Vagina (tissue), 2 donors: ENCODE results near the gene ADRM1. TPM values are rescaled to one million over a fixed set of nuclear protein-coding genes. Genes with fewer than 3 reads are reported as not detected.

Source experiments
- DNase-seq, 2 donors: peaks; one replicate each; pipeline ENCODE4 v3.0.0-alpha.2; 2017; ENCODE audit errors: extremely low spot score in 2 of 2
- H3K27ac ChIP-seq: fragments of 200-600 bp; sonication (generic); one replicate; pipeline ENCODE4 v1.5.1; 2019
- H3K27me3 ChIP-seq: fragments of 200-600 bp; sonication (generic); one replicate; pipeline ENCODE4 v1.5.1; 2019
- H3K36me3 ChIP-seq, 2 donors: fragments of 200-600 bp; sonication (generic); one replicate each; pipeline ENCODE4 v1.5.1; 2017 to 2019
- H3K4me1 ChIP-seq: fragments of 200-600 bp; sonication (generic); one replicate; pipeline ENCODE4 v1.5.1; 2019
- H3K4me3 ChIP-seq, 2 donors: fragments of 200-600 bp; sonication (generic); 1 replicate in 1 of 2; 2 replicates in 1 of 2; pipeline ENCODE4 v1.5.1; 2016 to 2019
- H3K9me3 ChIP-seq: fragments of 200-600 bp; sonication (generic); one replicate; pipeline ENCODE4 v1.5.1; 2019
- POLR2A ChIP-seq, 2 donors: fragments of 450-650 bp; IDR thresholded peaks; one replicate each; pipeline ENCODE4 v1.6.1; 2017; ENCODE audit warnings: antibody characterized with exemption in 2 of 2, mild to moderate bottlenecking in 2 of 2, moderate library complexity in 2 of 2
- POLR2AphosphoS5 ChIP-seq, 2 donors: sonication (generic); formaldehyde crosslinking; IDR thresholded peaks; one replicate each; pipeline ENCODE4 v1.9.0; 2017; ENCODE audit warnings: antibody characterized with exemption in 2 of 2, mild to moderate bottlenecking in 2 of 2, low read depth in 1 of 2; ENCODE audit not compliant: insufficient read depth in 1 of 2
- intact Hi-C: fragments of 100-400 bp; cut with DNase I; formaldehyde crosslinking; loops from one replicate; pipeline ENCODE4 v1.15.1; 2023
- total RNA-seq: library from RNA; depleted of rRNA; stranded (reverse); fragments of >200 nt; gene quantifications from one replicate; pipeline ENCODE4 v1.2.3, GENCODE V29; 2016
- TF ChIP-seq, protein P1 (sequence below), 3 experiments: fragments of 450-650 bp in 2 of 3; fragments of 200-600 bp in 1 of 3; sonication (generic) in 1 of 3; IDR thresholded peaks; one replicate each; pipeline ENCODE4 v1.5.1; 2017 to 2019; ENCODE audit warnings: antibody characterized with exemption in 3 of 3, mild to moderate bottlenecking in 2 of 3, moderate library complexity in 2 of 3

Gene ADRM1
- total RNA-seq, 1 donor from 2014 or later = 110 TPM

DNA sequence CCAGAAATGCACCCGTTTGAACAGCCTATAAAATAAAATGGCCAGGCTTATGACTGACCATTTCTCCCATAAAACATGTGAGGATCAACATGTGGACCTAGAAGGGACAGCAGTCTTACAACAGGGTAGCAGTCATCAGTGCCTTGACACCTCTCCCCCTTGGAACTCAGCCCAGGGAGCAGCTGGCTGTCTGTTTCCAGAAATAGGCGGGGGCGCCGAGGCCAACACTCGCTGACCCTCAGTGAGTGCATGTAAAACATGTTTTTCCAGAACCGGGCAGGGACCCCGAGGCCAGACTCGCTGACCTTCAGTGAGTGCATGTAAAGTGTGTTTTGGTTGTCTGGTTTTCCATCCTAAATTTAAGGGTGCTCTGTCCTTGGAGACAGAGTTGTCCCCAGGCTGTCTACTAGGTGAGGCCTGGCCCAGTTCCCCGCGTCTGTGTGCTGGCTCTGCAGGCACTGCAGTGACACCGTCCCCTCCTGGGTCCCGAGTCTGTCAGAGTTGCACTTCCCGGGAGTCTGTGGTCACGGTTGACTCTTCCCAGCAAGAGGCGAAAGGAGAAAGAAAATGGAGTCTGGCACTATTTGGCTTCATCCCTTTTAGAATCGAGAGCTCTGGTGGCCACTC is 19.8 kb upstream of the ADRM1 start:
- TF ChIP-seq, protein P1, sequence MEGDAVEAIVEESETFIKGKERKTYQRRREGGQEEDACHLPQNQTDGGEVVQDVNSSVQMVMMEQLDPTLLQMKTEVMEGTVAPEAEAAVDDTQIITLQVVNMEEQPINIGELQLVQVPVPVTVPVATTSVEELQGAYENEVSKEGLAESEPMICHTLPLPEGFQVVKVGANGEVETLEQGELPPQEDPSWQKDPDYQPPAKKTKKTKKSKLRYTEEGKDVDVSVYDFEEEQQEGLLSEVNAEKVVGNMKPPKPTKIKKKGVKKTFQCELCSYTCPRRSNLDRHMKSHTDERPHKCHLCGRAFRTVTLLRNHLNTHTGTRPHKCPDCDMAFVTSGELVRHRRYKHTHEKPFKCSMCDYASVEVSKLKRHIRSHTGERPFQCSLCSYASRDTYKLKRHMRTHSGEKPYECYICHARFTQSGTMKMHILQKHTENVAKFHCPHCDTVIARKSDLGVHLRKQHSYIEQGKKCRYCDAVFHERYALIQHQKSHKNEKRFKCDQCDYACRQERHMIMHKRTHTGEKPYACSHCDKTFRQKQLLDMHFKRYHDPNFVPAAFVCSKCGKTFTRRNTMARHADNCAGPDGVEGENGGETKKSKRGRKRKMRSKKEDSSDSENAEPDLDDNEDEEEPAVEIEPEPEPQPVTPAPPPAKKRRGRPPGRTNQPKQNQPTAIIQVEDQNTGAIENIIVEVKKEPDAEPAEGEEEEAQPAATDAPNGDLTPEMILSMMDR (IDR thresholded peaks at IDR 0.05) = no peak
- TF ChIP-seq POLR2AphosphoS5 (IDR thresholded peaks at IDR 0.05; ENCODE audit: insufficient read depth in 1 of 2, low read depth in 1 of 2) (no peak), POLR2A (IDR thresholded peaks at IDR 0.05) (no peak)
- Histone ChIP-seq H3K4me1 (no peaks in the 10 kb centered on the region), H3K36me3 (peaks cover 0 to 53% of the 10 kb centered on the region in 2 donors), H3K27ac (no peak overlapping the region), H3K9me3 (no peaks in the 10 kb centered on the region), H3K4me3 (no peak overlapping the region), H3K27me3 (no peaks in the 10 kb centered on the region)
- intact Hi-C loops = no loop called here
- DNase-seq = no peak

DNA sequence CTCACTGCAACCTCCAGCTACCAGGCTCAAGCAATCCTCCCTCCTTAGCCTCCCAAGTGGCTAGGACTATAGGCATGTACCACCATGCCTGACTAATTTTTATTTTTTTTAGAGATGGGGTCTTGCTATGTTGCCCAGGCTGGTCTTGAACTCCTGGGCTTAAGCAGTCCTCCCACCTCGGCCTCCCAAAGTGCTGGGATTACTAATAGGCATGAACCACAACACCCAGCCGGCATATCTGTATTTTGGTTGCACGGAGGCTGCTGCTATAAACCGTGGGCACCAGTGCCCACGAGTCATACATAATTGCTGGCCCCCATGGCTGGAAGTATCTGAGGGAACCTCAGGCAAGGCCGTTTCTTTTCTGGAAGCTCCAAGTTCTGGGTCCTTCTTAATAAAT is 18.3 kb upstream of the ADRM1 start:
- Histone ChIP-seq H3K9me3 (no peaks in the 10 kb centered on the region), H3K4me3 (no peak overlapping the region), H3K27me3 (no peaks in the 10 kb centered on the region), H3K27ac (no peak overlapping the region), H3K4me1 (no peaks in the 10 kb centered on the region), H3K36me3 (peaks cover 0 to 53% of the 10 kb centered on the region in 2 donors)
- no peak for TF ChIP-seq POLR2A (IDR thresholded peaks at IDR 0.05)
- no peak for TF ChIP-seq POLR2AphosphoS5 (IDR thresholded peaks at IDR 0.05; ENCODE audit: insufficient read depth in 1 of 2, low read depth in 1 of 2)
- TF ChIP-seq, protein P1 (IDR thresholded peaks at IDR 0.05) = no peak
- DNase-seq = no peak
- intact Hi-C loops = no loop called here

DNA sequence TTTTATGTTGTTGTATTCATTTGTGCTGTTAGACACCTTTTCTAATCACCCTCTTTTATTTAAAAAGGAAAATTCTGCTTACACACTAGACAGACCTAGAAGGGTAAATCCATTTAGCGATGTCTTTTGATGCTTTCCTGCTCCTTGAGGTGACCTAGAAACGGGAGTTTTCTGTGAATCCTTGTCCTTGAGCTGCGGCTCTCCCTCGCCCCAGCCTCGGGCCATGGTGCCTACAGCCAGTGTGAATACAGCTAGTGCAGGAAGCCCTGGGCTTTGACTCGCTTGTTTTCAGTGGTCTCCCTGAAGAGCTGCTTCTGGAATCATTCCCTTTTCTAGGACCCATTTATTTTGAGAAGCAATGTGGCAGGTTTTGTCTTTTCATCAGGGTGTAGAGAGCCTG is 17.6 kb upstream of the ADRM1 start:
- intact Hi-C loops = no loop called here
- Histone ChIP-seq H3K27ac (no peak overlapping the region), H3K36me3 (peaks cover 0 to 53% of the 10 kb centered on the region in 2 donors)

DNA sequence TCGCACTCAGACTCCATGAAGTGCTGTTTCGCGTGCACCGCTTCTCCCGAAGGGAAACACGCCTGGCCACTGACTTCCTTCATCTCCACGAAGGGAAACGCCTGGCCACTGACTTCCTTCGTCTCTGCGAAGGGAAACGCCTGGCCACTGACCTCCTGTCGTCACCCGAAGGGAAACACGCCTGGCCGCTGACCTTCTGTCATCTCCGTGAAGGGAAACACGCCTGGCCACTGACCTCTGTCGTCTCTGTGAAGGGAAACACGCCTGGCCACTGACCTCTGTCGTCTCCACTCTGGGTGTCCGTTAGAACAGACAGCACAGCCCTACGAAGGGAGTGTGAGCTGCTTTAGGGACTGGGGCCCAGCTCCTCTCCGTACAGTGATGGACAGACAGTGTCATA is 17.1 kb upstream of the ADRM1 start:
- no peak overlapping the region for H3K4me3 ChIP-seq
- H3K4me1 ChIP-seq = no peaks in the 10 kb centered on the region
- H3K27me3 ChIP-seq = no peaks in the 10 kb centered on the region
- TF ChIP-seq, protein P1 (IDR thresholded peaks at IDR 0.05) = no peak
- TF ChIP-seq POLR2AphosphoS5 (IDR thresholded peaks at IDR 0.05; ENCODE audit: insufficient read depth in 1 of 2, low read depth in 1 of 2) = peak in 1 of 2 donors; percentile 80
- H3K9me3 ChIP-seq = no peaks in the 10 kb centered on the region
- H3K36me3 ChIP-seq = peaks cover 0 to 48% of the 10 kb centered on the region in 2 donors
- H3K27ac ChIP-seq = no peak overlapping the region
- no peak for DNase-seq
- intact Hi-C loops = no loop called here

More for the DNA sequence above, 17.6 kb upstream of the ADRM1 start:
- H3K4me1 ChIP-seq = no peaks in the 10 kb centered on the region
- TF ChIP-seq POLR2A (IDR thresholded peaks at IDR 0.05) = no peak
- TF ChIP-seq, protein P1 (IDR thresholded peaks at IDR 0.05) = no peak
- no peak for TF ChIP-seq POLR2AphosphoS5 (IDR thresholded peaks at IDR 0.05; ENCODE audit: insufficient read depth in 1 of 2, low read depth in 1 of 2)
- H3K27me3 ChIP-seq = no peaks in the 10 kb centered on the region
- H3K4me3 ChIP-seq = no peak overlapping the region
- no peak for DNase-seq
- no peaks in the 10 kb centered on the region for H3K9me3 ChIP-seq

DNA sequence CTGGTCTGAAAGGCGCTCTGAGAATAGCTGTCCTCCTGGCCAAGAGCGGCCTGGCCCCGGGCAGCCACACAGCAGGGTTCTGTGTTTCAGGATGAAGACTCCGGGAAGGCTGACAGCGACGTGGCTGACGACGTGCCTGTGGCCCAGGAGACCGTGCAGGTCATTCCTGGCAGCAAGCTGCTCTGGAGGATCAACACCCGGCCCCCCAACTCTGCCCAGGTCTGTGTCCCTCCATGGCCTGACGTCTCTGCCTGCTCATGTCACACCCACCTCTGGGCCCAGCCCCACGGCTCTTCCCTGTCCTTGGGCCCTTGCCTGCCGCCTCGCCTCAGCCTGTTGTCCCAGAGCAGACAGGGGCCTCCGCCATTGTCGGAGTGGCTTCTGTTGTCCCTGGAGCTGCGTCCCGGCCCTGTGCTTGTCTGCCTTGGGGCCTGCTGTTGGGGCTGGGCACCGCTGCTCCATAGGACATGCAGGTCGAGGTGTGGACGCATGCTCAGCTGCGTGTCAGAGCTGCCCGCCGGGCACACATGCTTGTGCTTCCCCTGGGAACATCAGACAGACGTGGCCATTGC is 16.2 kb upstream of the ADRM1 start:
- no peak for DNase-seq
- TF ChIP-seq, protein P1 (IDR thresholded peaks at IDR 0.05) = no peak
- no peak for TF ChIP-seq POLR2AphosphoS5 (IDR thresholded peaks at IDR 0.05; ENCODE audit: insufficient read depth in 1 of 2, low read depth in 1 of 2)
- no peak for TF ChIP-seq POLR2A (IDR thresholded peaks at IDR 0.05)
- no peaks in the 10 kb centered on the region for H3K4me1 ChIP-seq
- intact Hi-C loops = no loop called here
- H3K9me3 ChIP-seq = no peaks in the 10 kb centered on the region
- H3K27ac ChIP-seq = no peak overlapping the region
- H3K36me3 ChIP-seq = peaks cover 0 to 48% of the 10 kb centered on the region in 2 donors
- no peak overlapping the region for H3K4me3 ChIP-seq
- no peaks in the 10 kb centered on the region for H3K27me3 ChIP-seq
